GM21825 (cell line): ENCODE data around the gene LMF2.
"Not testable (repeated sequence)": the region's sequence is repeated elsewhere in the genome, so short reads cannot be mapped to it uniquely, and the experiment has no call there.

Source experiments
- ATAC-seq: cut with Tn5 transposase; IDR thresholded peaks from one replicate; pipeline ENCODE4 v1.9.1; 2021; ENCODE audit warnings: mild to moderate bottlenecking, moderate library complexity; ENCODE audit not compliant: unreplicated experiment

Gene LMF2

GRCh38 chr22:50507421-50507990 is at the start of gene LMF2:
LMF2 (minus strand) TSS chr22:50507702; CDS start chr22:50507675, 27 bp downstream.
- peak; percentile 52 for ATAC-seq

DNA sequence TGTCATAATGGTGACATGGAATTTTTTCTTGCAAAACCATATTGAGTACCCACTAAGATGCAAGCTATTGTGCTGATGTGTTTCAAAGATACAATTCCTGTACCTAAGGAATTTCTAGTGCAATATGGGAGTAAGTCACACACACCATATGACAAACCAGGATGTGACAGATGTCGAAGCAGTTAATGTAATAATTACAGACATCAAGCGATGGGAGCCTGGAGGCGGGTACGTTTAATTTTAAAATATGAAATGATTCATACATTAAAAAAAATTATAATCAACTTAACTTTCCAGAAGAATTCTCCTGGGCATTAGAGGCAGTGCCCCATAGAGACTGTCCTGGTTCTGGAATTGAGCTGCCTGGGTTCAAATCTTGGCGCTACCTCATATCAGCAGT is 49.2 kb upstream of the LMF2 start:
- no peak for ATAC-seq

GRCh38 chr22:50553310-50553709 is 45.8 kb upstream of the LMF2 start:
- ATAC-seq: no peak

- no peak for ATAC-seq
These were observed 43.8 kb upstream of the LMF2 start for GRCh38 chr22:50551160-50551752.

DNA sequence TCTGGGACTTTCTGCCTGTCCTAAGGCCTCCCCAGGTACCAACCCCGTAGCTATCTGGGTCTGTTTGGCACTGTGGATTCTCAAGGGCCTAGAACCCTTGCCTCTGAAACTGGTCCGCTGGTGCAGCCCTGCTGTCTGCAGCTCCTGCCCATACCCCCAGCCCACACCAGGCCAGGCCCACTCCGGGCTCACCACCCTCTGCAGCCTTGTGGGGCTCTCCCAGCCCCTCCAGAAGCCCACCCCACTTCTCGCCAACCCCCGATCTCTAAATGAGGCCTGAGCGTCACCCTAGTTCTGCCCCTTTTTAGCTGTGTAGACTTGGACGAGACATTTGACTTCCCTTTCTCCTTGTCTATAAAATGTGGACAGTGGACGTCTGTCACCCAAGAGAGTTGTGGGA is 42.9 kb upstream of the LMF2 start:
- no peak for ATAC-seq

GRCh38 chr22:50548921-50549790 is 41.7 kb upstream of the LMF2 start:
- no peak for ATAC-seq

DNA sequence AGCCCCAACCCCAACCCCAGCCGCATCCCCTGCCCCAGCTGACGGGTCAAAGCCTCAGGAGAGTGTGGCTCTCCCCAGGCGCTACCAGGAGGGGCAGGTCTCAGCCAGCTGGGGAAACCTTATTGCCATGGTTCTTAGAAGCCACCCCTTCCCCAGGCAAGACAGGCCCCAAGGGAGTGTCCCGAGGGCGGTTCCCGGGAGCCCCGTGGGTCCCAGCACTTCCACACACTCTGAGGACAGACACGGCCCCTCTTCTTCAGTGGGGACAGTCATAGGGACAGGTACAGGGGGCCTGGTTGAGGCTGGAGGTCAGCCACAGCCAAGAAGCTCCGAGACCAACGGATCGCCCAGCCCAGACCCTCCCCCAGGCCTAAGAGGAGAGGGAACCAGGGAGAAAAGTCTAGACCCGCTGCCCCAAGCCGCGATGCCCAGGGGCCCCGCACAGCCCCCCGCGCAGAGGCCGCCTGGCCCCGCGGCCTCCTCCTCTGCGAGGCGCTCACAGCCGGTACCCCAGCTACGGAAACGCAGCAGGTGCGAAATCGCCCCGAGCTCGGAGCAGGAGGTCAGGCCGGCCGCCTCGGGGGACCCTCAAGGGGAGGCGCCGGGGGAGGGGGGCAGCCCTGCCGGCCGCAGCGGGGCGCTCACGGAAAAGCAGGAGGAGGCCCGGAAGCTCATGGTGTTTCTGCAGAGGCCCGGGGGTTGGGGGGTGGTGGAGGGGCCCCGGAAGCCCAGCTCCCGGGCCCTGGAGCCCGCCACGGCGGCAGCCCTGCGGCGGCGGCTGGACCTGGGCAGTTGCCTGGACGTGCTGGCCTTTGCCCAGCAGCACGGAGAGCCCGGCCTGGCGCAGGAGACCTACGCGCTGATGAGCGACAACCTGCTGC is 40.8 kb upstream of the LMF2 start:
- ATAC-seq: no peak

DNA sequence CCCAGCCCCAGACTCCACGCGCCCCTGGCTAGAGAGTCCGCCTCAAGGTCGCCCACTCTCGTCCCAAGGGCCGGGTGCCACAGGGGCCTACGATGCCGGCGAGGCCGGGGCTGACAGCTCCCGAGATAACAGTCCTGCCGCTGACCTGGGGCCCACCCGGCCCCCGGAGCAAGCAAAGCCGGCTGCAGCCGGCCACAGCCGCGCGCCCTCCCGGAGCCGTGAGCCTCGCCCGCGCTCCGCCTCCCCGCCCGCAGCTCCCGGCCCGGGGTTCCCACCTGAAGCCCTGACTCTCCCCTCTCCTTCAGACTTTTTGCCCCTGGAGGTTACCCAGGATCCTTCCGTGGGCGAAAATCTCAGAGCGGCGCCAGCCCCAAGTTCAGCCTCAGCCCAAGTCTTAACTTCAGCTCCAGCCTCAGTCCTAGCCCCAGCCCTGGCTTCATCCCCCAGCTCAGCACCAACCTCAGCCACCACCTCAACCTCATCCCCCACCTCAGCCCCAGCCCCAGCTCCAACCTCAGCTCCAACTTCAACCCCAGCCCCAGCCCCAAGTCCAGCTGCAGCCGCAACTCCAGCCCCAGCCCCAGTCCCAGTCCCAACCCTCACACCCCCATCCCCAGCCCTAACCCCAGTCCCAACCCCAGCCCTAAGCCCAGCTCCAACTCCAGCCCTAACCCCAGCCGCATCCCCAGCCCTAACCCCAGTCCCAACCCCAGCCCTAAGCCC is 39.9 kb upstream of the LMF2 start:
- no peak for ATAC-seq

DNA sequence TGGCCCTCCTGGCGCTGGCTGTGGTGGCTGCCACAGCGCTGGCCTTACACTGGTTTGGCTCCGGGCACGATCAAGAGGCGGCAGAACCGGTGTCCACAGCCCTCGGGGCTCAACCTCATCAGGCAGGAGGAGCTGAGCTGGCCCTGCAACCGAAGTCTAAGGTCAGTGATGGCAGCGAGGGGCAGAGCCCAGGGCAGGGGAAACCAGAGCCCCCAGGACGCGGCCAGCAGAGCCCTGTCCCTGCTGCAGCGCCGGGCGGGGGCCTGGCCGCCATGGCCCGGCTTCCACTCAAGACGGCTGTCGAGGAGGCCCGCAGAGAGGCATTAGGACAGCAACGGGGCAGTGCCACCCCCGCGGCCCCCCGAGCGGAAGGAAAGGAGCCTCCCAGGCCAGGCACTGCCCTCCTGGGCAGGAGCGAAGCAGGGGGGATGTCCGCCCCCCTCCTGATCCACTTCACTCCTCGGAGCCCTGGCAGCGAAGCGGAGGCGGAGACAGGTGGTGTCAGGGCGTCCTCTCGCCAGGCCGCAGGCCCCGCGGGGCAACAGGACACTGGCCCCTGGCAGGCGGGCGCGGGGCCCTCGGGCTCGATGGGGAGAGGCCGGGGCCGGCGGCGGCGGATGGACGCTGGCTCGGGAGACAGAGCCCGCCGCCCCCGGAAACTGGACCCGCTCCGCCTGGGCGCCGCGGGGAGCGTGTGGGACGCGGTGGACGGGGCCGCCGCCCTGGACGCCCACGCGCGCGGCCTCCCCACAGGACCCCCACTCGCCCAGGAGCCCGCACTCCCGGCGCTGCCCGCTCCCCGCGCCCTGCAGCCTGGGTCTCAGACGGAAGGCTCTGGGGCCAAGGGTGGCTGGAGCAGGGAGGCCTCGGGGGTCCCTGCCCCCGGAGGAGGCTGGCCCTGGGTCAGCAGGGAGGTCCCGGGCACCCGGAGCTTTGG is 39.1 kb upstream of the LMF2 start:
- ATAC-seq: no peak

DNA sequence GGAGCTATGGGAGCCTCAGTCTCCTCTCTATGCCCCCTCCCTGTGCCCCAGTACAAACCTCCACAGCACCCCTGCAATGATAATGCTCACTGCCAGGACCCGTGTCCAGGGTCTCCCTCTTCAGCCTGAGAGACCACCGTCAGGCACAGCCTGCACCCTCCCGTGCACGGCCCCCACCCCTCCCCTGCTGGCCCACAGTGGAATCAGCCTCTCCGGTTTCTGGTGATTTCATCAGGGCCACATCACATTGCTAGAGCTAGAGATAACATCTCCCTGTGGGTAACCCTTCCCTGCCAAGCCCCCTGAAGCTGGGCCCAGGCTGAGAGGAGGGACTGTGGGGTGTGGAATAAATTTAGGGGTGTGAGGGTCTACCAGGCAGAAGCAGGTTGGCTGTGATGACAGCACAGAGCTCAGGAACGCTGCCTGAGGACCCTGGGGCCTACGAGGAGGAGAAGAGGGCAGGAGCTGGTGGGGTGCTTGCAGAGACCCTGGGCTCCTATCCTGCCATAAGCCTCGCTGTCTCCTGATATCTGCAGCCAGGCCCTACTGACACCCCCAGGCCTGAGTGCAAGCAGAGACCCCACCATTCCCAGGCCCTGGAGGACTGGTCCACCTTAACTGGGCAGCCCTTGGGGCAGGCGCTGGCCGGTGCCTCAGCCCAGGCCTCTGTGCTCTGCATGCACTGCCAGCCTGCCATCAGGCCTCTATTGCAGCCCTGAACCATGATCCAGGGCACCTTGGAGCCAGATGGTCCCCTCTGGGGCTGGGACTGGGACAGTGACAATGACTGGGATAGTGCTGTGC is 38.2 kb upstream of the LMF2 start, which contains the start of gene KLHDC7B:
Gene KLHDC7B, plus strand, starts transcription at position 378 of the 804 bp plus-strand sequence. Its CDS starts 345 bp downstream, at position 723.
- no peak for ATAC-seq

DNA sequence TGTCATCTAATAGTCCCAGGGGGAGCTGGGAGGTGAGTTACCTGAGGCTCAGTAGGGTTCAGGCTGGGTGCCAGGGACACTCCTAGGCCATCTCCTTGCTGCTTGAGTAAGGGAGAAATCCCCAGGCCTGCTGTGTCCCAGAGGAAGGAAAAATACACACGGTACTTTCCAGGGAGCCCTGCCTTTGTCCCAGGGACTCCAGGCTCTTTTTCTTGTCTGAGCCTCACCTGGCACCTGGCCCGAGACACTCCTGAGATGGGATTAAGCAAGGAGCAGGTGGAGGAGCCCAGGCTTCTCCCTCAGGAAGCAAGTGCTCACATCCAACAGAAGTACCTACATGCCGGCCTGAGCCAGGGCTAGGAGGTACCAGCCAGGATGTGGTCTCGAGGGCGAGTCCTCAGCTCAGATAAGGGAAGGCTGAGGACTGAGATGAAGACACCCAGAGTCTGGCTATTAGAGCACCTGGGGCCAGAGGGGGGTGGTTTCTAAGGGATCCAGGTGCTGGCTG is 37.3 kb upstream of the LMF2 start:
- no peak for ATAC-seq

- ATAC-seq: no peak
These were observed 36.7 kb upstream of the LMF2 start for GRCh38 chr22:50544078-50544745.

DNA sequence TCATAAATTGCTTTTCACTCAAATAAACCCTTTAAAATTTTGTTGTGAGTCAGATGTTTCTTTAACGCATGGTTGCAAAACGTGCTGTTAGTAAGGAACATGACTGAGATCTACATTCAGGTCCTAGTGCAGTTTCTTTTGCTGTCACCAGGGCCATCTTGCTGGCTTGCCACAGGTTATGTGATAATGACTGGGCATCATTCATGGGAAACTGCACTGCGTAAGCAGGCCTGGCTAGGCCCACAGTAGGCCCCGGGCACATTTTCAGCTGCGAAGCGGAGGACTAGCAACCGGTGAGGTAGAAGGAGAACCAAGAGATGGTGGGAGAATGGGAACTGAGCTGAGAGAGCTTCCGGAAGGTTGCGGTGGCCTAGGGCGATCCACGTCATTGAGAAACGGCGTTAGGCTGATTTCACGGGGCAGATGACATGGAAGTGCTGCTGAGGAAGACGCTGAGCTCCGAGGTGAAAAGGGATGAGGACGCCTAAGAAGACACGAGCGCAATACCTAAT is 35.0 kb upstream of the LMF2 start:
- ATAC-seq: no peak

DNA sequence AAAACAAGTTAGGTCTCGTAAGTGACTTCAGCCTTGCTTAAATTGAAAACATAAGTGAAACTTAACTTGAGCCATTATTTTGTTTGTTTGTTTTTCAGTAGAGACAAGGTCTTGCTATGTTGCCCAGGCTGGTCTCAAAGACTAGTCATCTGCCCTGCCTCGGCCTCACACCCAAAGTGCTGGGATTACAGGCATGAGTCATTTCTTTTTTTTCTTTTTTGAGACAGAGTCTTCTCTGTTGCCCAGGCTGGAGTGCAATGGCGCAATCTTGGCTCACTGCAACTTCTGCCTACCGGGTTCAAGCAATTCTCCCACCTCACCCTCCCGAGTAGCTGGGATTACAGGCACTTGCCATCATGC is 34.1 kb upstream of the LMF2 start:
- ATAC-seq: not testable (repeated sequence)

DNA sequence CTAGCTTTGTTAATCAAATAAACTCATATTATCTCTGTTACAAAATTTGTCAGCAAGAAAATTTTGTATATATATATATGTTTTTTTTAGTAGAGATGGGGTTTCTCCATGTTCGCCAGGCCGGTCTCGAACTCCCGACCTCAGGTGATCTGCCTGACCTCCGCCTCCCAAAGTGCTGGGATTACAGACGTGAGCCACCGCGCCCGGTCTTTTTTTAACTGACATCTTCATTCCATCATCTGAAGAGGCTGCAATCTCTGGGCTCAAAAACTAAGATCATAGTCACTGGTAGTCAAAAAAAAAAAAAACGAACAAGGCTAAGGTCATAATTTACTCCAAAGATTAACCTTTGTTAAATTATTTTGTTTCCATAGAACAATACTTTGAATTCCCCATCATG is 32.9 kb upstream of the LMF2 start:
- no peak for ATAC-seq

- ATAC-seq: no peak
These were observed 30.3 kb upstream of the LMF2 start for GRCh38 chr22:50537765-50538164.

DNA sequence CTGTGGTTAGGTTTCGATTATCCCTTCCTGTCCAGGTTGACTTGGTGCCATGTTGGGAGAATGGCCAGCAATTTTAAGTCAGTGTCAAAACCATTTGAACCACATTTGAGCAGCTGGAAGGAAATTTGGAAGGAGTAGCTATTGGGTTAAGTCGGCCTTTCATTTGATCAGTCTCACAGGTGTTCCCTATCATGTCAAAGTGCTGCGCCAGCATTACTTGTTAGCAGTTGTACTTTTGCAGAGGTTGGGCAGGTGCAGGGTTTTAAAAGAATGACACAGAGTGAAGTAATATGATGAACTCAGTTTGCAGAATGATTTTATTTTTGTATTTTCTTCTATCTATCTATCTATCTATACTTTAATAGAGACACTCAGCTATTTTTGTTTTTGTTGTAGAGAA is 28.7 kb upstream of the LMF2 start:
- ATAC-seq: no peak

DNA sequence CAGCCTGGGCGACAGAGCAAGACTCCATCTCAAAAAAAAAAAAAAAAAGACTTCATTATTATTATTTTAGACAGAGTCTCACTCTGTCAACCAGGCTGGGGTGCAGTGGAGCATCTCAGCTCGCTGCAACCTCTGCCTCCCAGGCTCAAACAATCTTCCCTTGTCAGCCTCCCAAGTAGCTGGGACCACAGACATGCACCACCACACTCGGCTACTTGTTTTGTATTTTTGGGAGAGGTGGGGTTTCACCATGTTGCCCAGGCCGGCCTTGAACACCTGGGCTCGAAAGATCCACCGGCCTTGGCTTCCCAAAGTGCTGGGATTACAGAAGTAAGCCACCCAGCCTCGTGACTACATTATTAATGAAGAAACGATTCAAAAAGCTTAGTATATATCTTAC is 27.6 kb upstream of the LMF2 start:
- no peak for ATAC-seq
